K562 (cell line): ENCODE measurements around the gene SH3BP4. TPM values are rescaled to one million over a fixed set of nuclear protein-coding genes. Genes with fewer than 3 reads are reported as not detected.

ENCODE experiments used
- ATAC-seq: fragments of 200-7000 bp; cut with Tn5 transposase; 3 replicates; pipeline ENCODE4 v1.9.1; 2020; ENCODE audit warnings: moderate library complexity
- BruUV-seq: library from RNA; stranded (reverse); fragments of 400-500 nt; replicated peaks from 2 replicates; lab custom pipeline; 2021; lab: Mats Ljungman, UMichigan
- CTCF ChIA-PET: fragments of 300-600 bp; formaldehyde crosslinking; extraction: SDS; loops from one replicate; lab custom pipeline; 2021; ENCODE audit warnings: low intra/inter-chr PET ratio; lab: Yijun Ruan, JAX
- POLR2A ChIA-PET: fragments of 300-600, 350-650 bp; sonication (Branson Sonifier 250); formaldehyde crosslinking; extraction: SDS; loops from one replicate; lab custom pipeline; 2021; ENCODE audit warnings: antibody characterized with exemption, inconsistent platforms; lab: Yijun Ruan, JAX
- DNase-seq, 4 experiments: peaks; one replicate each; pipeline versions ENCODE4 v3.0.0 to v3.0.0-alpha.2; 2011 to 2018; ENCODE audit warnings: low spot score in 3 of 4, mixed read lengths in 3 of 4; ENCODE audit errors: extremely low read depth in 1 of 4
- FAIRE-seq: peaks from 2 replicates; lab custom pipeline; 2011; peaks lifted over from hg19 to GRCh38; lab: Jason Lieb, UNC
- H2AFZ ChIP-seq: 2 replicates; pipeline ENCODE4 v1.6.0; 2011; ENCODE audit warnings: low read depth, low read length, control low read depth, inconsistent platforms
- H3K27ac ChIP-seq: fragments of 200-600 bp; 3 replicates; pipeline ENCODE4 v1.8.0; 2011; ENCODE audit warnings: low read depth, mild to moderate bottlenecking, control low read depth, inconsistent platforms, low read length, moderate library complexity, mixed read lengths; ENCODE audit errors: extremely low read depth
- H3K27me3 ChIP-seq, 2 experiments: fragments of 300-600 bp in 1 of 2; 2 replicates in 1 of 2; 3 replicates in 1 of 2; pipeline versions ENCODE4 v1.6.0 to v1.8.0; 2011; ENCODE audit warnings: inconsistent platforms in 2 of 2, low read length in 2 of 2, mild to moderate bottlenecking in 1 of 2, mixed read lengths in 1 of 2, moderate library complexity in 1 of 2; ENCODE audit not compliant: control insufficient read depth in 2 of 2, insufficient read depth in 2 of 2
- H3K36me3 ChIP-seq: fragments of 300-600 bp; 3 replicates; pipeline ENCODE4 v1.8.0; 2011; ENCODE audit warnings: mild to moderate bottlenecking, low read length, inconsistent platforms; ENCODE audit not compliant: control insufficient read depth, insufficient read depth
- H3K4me1 ChIP-seq, 2 experiments: fragments of 200-600 bp in 1 of 2; replicated peaks in 1 of 2; 2 replicates in 1 of 2; 3 replicates in 1 of 2; pipeline versions ENCODE4 v1.5.1 to v1.8.0; 2011; ENCODE audit warnings: inconsistent platforms in 2 of 2, low read length in 2 of 2, mild to moderate bottlenecking in 1 of 2, mixed read lengths in 1 of 2, moderate library complexity in 1 of 2; ENCODE audit not compliant: control insufficient read depth in 2 of 2, insufficient read depth in 2 of 2
- H3K4me2 ChIP-seq: 2 replicates; pipeline ENCODE4 v1.6.1; 2011; ENCODE audit warnings: low read length, control low read depth, inconsistent platforms, mixed read lengths; ENCODE audit not compliant: insufficient read depth
- H3K4me3 ChIP-seq: fragments of 200-600 bp; sonication (generic), shearing (Covaris generic); 2 replicates; pipeline ENCODE4 v1.5.1; 2016; ENCODE audit warnings: control low read depth, inconsistent platforms
- H3K79me2 ChIP-seq: fragments of 200-600 bp; 3 replicates; pipeline ENCODE4 v1.8.0; 2011; ENCODE audit warnings: low read length, inconsistent platforms; ENCODE audit not compliant: control insufficient read depth, insufficient read depth
- H3K9ac ChIP-seq, 2 experiments: 2 replicates each; pipeline versions ENCODE4 v1.6.0 to v1.6.1; 2011; ENCODE audit warnings: low read depth in 2 of 2, low read length in 2 of 2, control low read depth in 1 of 2, inconsistent platforms in 1 of 2, mild to moderate bottlenecking in 1 of 2, mixed read lengths in 1 of 2; ENCODE audit not compliant: insufficient read depth in 1 of 2
- H3K9me1 ChIP-seq: one replicate; pipeline ENCODE4 v1.6.0; 2011; ENCODE audit warnings: inconsistent platforms, mild to moderate bottlenecking, low read length, moderate library complexity; ENCODE audit not compliant: control insufficient read depth, insufficient read depth
- H3K9me3 ChIP-seq: replicated peaks from 2 replicates; pipeline ENCODE4 v1.5.1; 2011; ENCODE audit warnings: low read depth, low read length, inconsistent platforms; ENCODE audit not compliant: control insufficient read depth, insufficient read depth
- H4K20me1 ChIP-seq: replicated peaks from 2 replicates; pipeline ENCODE4 v1.6.1; 2011; ENCODE audit warnings: low read length, inconsistent platforms, mixed read lengths; ENCODE audit not compliant: control insufficient read depth, insufficient read depth
- FOXK1 ChIP-seq: sonication (generic); formaldehyde crosslinking; IDR thresholded peaks from 2 replicates; pipeline ENCODE4 v1.8.0; 2022; ENCODE audit warnings: missing genetic modification reagents, mild to moderate bottlenecking, borderline replicate concordance
- HNRNPH1 ChIP-seq: fragments of 200-400 bp; formaldehyde crosslinking; optimal IDR thresholded peaks from 2 replicates; pipeline ENCODE3; 2017; ENCODE audit warnings: low read depth, mild to moderate bottlenecking, low read length, moderate library complexity
- HOXB6 ChIP-seq: fragments of 250-450 bp; sonication (Bioruptor Pico); IDR thresholded peaks from 2 replicates; pipeline ENCODE4 v1.5.1; 2022; ENCODE audit warnings: mild to moderate bottlenecking, borderline replicate concordance
- MYC ChIP-seq, 2 experiments: fragments of 250-450 bp in 1 of 2; sonication (Bioruptor Pico) in 1 of 2; IDR thresholded peaks; 2 replicates each; pipeline versions ENCODE4 v1.5.1 to v1.6.1; 2012 to 2021; ENCODE audit warnings: low read depth in 2 of 2, borderline replicate concordance in 1 of 2, improper control_type of control experiment in 1 of 2, low read length in 1 of 2, mild to moderate bottlenecking in 1 of 2, moderate library complexity in 1 of 2
- PRDM10 ChIP-seq: fragments of 450-650 bp; IDR thresholded peaks from 2 replicates; pipeline ENCODE4 v1.6.1; 2018; ENCODE audit not compliant: partially characterized antibody
- ZNF134 ChIP-seq: fragments of 250-450 bp; sonication (Bioruptor Pico); conservative IDR thresholded peaks from 2 replicates; pipeline ENCODE4 v1.4.0; 2020
- WGBS: fragments of 100-300 bp; shearing (Covaris generic); methylation state at CpG from one replicate; pipeline ENCODE4 v1.1.6; 2016; ENCODE audit warnings: low coverage, mixed read lengths; ENCODE audit not compliant: insufficient coverage; ENCODE audit errors: missing lambda C conversion rate; 5-methylcytosine and 5-hydroxymethylcytosine counted together
- in situ Hi-C: fragments of 300-500 bp; cut with MboI; formaldehyde crosslinking; loops from 4 replicates; pipeline ENCODE4 v1.15.0; 2018; ENCODE audit warnings: inconsistent platforms, mixed read lengths
- intact Hi-C: fragments of 100-400 bp; cut with micrococcal nuclease; formaldehyde crosslinking; loops from 2 replicates; pipeline ENCODE4 v1.14.2; 2022
- polyA plus RNA-seq, 8 experiments: library from polyadenylated mRNA; depleted of rRNA in 4 of 8; stranded (reverse) in 5 of 8; unstranded in 3 of 8; fragments of >200 nt; fragmentation: Nextera tagmentation in 2 of 8; fragmentation: Illumina TruSeq in 1 of 8; extraction: Ambion mirVana in 2 of 8; extraction: Trizol in 1 of 8; gene quantifications; 2 replicates each; pipeline versions ENCODE4 v1.2.1 to v1.2.3, GENCODE V29; 2011 to 2014; ENCODE audit warnings: inconsistent platforms in 1 of 8, missing spikeins in 1 of 8
- total RNA-seq, 7 experiments: library from RNA; depleted of rRNA in 6 of 7; stranded (reverse); fragments of >200 nt in 6 of 7; fragmentation: Illumina TruSeq in 2 of 7; extraction: Trizol in 2 of 7; gene quantifications; 2 replicates each; pipeline versions ENCODE4 v1.2.1 to v1.2.3, GENCODE V29; 2011 to 2021; ENCODE audit warnings: low replicate concordance in 1 of 7

SH3BP4 gene
- total and polyA plus RNA-seq, 9 of the 15 experiments (the other 6 are each of a cell fraction or from before 2014, with no cell fraction given), result 0.03 to 0.28 (median 0.27) TPM; not detected in 6

- no peak for TF ChIP-seq FOXK1 (CRISPR knock-in tag)
- no peak for TF ChIP-seq HNRNPH1
- no peak for TF ChIP-seq MYC (IDR thresholded peaks at IDR 0.05; ENCODE audit: low read depth, low read length)
- no peak for TF ChIP-seq MYC (CRISPR knock-in tag; IDR thresholded peaks at IDR 0.05; ENCODE audit: borderline replicate concordance, low read depth)
- TF ChIP-seq, all 486 proteins: peak for 0
Measured at GRCh38 chr2:235048549-235048948, 96.7 kb downstream of the SH3BP4 start (continued).

GRCh38 chr2:235049069-235049468 is 97.3 kb downstream of the SH3BP4 start:
- no peak overlapping the region for H3K4me3 ChIP-seq
- FAIRE-seq, result no peak
- 0% methylated on average over 3 of the region's 6 CpGs for WGBS
- no peak for DNase-seq
- H3K9ac ChIP-seq, result no peak overlapping the region
- no peaks in the 10 kb centered on the region for H3K36me3 ChIP-seq
- H3K9me1 ChIP-seq, result no peaks in the 10 kb centered on the region
- peaks cover 6 to 72% of the 10 kb centered on the region in 2 experiments; a peak in 4 of 5 replicates for H3K27me3 ChIP-seq
- ChIA-PET POLR2A (no interaction called here), CTCF (no interaction called here)
- H4K20me1 ChIP-seq, result no peaks in the 10 kb centered on the region
- TF ChIP-seq HOXB6 (CRISPR knock-in tag), result no peak
- TF ChIP-seq PRDM10, result no peak
- no peak for TF ChIP-seq ZNF134
- no peaks in the 10 kb centered on the region; a peak in 1 of 5 replicates for H3K4me1 ChIP-seq
- ATAC-seq, result no peak
- no TSS peak for BruUV-seq
- intact Hi-C loops (no loop called here), in situ Hi-C loops (no loop called here)
- no peak overlapping the region for H2AFZ ChIP-seq
- H3K4me2 ChIP-seq, result no peak overlapping the region
- no peaks in the 10 kb centered on the region for H3K79me2 ChIP-seq
- H3K27ac ChIP-seq, result no peak overlapping the region
- no peaks in the 10 kb centered on the region for H3K9me3 ChIP-seq
